SU-DHL-6 (cell line): Measurements from ENCODE around the gene LPIN3.

Experiments
- CTCF ChIP-seq: fragments of 200-600 bp; sonication (generic); IDR thresholded peaks from one replicate; pipeline ENCODE4 v1.5.1; 2017; ENCODE audit warnings: antibody characterized with exemption, mild to moderate bottlenecking, low read length, moderate library complexity; ENCODE audit not compliant: insufficient read depth, poor library complexity, severe bottlenecking
- EZH2phosphoT487 ChIP-seq: fragments of 200-600 bp; sonication (generic), shearing (Covaris generic); conservative IDR thresholded peaks from 2 replicates; pipeline ENCODE4 v1.6.1; 2018; ENCODE audit warnings: mild to moderate bottlenecking, antibody characterized with exemption, low read length, moderate library complexity, mixed read lengths

- TF ChIP-seq CTCF (no peak), EZH2phosphoT487 (no peak)
Observed at GRCh38 chr20:41342474-41343464, 2.1 kb downstream of the LPIN3 start.
